Smooth muscle cell (in vitro differentiated cells): Measurements from ENCODE around the gene FHL5. TPM values are rescaled to one million over a fixed set of nuclear protein-coding genes. Genes with fewer than 3 reads are reported as not detected.

Experiments used
- DNase-seq: peaks from one replicate; lab custom pipeline; 2025; ENCODE audit not compliant: unreplicated experiment; lab: John Stamatoyannopoulos, UW
- H2AFZ ChIP-seq: fragments of 200-600 bp; sonication (generic); 2 replicates; pipeline ENCODE4 v1.6.0; 2016; ENCODE audit warnings: antibody characterized with exemption, low read depth, mild to moderate bottlenecking
- H3F3A ChIP-seq: fragments of 200-600 bp; sonication (generic); 2 replicates; pipeline ENCODE4 v1.6.0; 2017; ENCODE audit warnings: antibody characterized with exemption, low read depth
- H3K27ac ChIP-seq: fragments of 200-600 bp; sonication (generic); 2 replicates; pipeline ENCODE4 v1.5.1; 2016; ENCODE audit warnings: low read depth, mild to moderate bottlenecking
- H3K27me3 ChIP-seq: fragments of 200-600 bp; sonication (generic); 2 replicates; pipeline ENCODE4 v1.6.1; 2016; ENCODE audit warnings: low read depth, mild to moderate bottlenecking
- H3K36me3 ChIP-seq: fragments of 200-600 bp; sonication (generic); 2 replicates; pipeline ENCODE4 v1.5.1; 2016; ENCODE audit warnings: low read depth
- H3K4me1 ChIP-seq: fragments of 200-600 bp; sonication (generic); 2 replicates; pipeline ENCODE4 v1.5.1; 2016; ENCODE audit warnings: low read depth
- H3K4me2 ChIP-seq: fragments of 200-600 bp; sonication (generic); 2 replicates; pipeline ENCODE4 v1.6.0; 2016; ENCODE audit warnings: mild to moderate bottlenecking
- H3K4me3 ChIP-seq: fragments of 200-600 bp; sonication (generic); 2 replicates; pipeline ENCODE4 v1.5.1; 2016; ENCODE audit warnings: mild to moderate bottlenecking
- H3K79me2 ChIP-seq: fragments of 200-600 bp; sonication (generic); 2 replicates; pipeline ENCODE4 v1.6.0; 2016; ENCODE audit warnings: low read depth, mild to moderate bottlenecking
- H3K9ac ChIP-seq: fragments of 200-600 bp; sonication (generic); 2 replicates; pipeline ENCODE4 v1.6.0; 2016; ENCODE audit warnings: low read depth
- H3K9me3 ChIP-seq: fragments of 200-600 bp; sonication (generic); replicated peaks from 2 replicates; pipeline ENCODE4 v1.5.1; 2016; ENCODE audit warnings: low read depth
- H4K20me1 ChIP-seq: fragments of 200-600 bp; sonication (generic); 2 replicates; pipeline ENCODE4 v1.6.0; 2016; ENCODE audit warnings: low read depth
- CTCF ChIP-seq: fragments of 200-600 bp; sonication (generic); IDR thresholded peaks from 2 replicates; pipeline ENCODE4 v1.5.1; 2017; ENCODE audit warnings: borderline replicate concordance, mild to moderate bottlenecking, antibody characterized with exemption; ENCODE audit not compliant: insufficient read depth, poor library complexity, severe bottlenecking
- WGBS: methylation state at CpG from one replicate; pipeline ENCODE4 v1.1.7; 2016; ENCODE audit warnings: low lambda C conversion rate; 5-methylcytosine and 5-hydroxymethylcytosine counted together
- polyA plus RNA-seq: library from polyadenylated mRNA; unstranded; fragments of >200 nt; fragmentation: Nextera tagmentation; extraction: Ambion mirVana; gene quantifications from 2 replicates; pipeline ENCODE4 v1.2.1, GENCODE V29; 2016
- total RNA-seq: library from RNA; depleted of rRNA; stranded (reverse); fragments of >200 nt; gene quantifications from 2 replicates; pipeline ENCODE4 v1.2.3, GENCODE V29; 2014

FHL5 gene
- total and polyA plus RNA-seq, 2 experiments from 2014 or later: not detected

- H3K4me2 ChIP-seq: no peak overlapping the region
- H3K79me2 ChIP-seq: no peaks in the 10 kb centered on the region
- H3K36me3 ChIP-seq: no peaks in the 10 kb centered on the region
- TF ChIP-seq CTCF: no peak
- H3K27me3 ChIP-seq: no peaks in the 10 kb centered on the region
- H2AFZ ChIP-seq: no peak overlapping the region
- no peaks in the 10 kb centered on the region for H3F3A ChIP-seq
- H4K20me1 ChIP-seq: no peaks in the 10 kb centered on the region
- H3K27ac ChIP-seq: no peak overlapping the region
- no peaks in the 10 kb centered on the region for H3K4me1 ChIP-seq
- no peaks in the 10 kb centered on the region for H3K9me3 ChIP-seq
- H3K4me3 ChIP-seq: no peak overlapping the region
- 86% methylated on average over 1 of the region's 1 CpG for WGBS
- H3K9ac ChIP-seq: no peak overlapping the region
- no peak for DNase-seq
Measured at GRCh38 chr6:96582436-96582835, 19.5 kb downstream of the FHL5 start.

GRCh38 chr6:96604420-96604819 lies 41.5 kb downstream of the FHL5 start:
- H3K4me3 ChIP-seq: no peak overlapping the region
- H3K4me2 ChIP-seq: no peak overlapping the region
- H3F3A ChIP-seq: no peaks in the 10 kb centered on the region
- no peaks in the 10 kb centered on the region for H3K36me3 ChIP-seq
- H3K9me3 ChIP-seq: no peaks in the 10 kb centered on the region
- H3K27me3 ChIP-seq: no peaks in the 10 kb centered on the region
- no peaks in the 10 kb centered on the region for H4K20me1 ChIP-seq
- no peak for DNase-seq
- 92% methylated on average over 2 of the region's 2 CpGs for WGBS
- no peak overlapping the region for H3K9ac ChIP-seq
- H3K27ac ChIP-seq: no peak overlapping the region
- H3K79me2 ChIP-seq: no peaks in the 10 kb centered on the region
- H3K4me1 ChIP-seq: no peaks in the 10 kb centered on the region
- no peak overlapping the region for H2AFZ ChIP-seq
- TF ChIP-seq CTCF: no peak

- H3K27ac ChIP-seq: no peak overlapping the region
- H2AFZ ChIP-seq: no peak overlapping the region
- H3K9me3 ChIP-seq: no peaks in the 10 kb centered on the region
- H3K4me3 ChIP-seq: no peak overlapping the region
- no peak for DNase-seq
- no peaks in the 10 kb centered on the region for H3F3A ChIP-seq
- H3K27me3 ChIP-seq: no peaks in the 10 kb centered on the region
- no peak overlapping the region for H3K4me2 ChIP-seq
- H3K4me1 ChIP-seq: no peaks in the 10 kb centered on the region
- TF ChIP-seq CTCF: no peak
- no peaks in the 10 kb centered on the region for H4K20me1 ChIP-seq
- no peak overlapping the region for H3K9ac ChIP-seq
- no peaks in the 10 kb centered on the region for H3K36me3 ChIP-seq
- H3K79me2 ChIP-seq: no peaks in the 10 kb centered on the region
Measured at GRCh38 chr6:96608074-96608473, 45.1 kb downstream of the FHL5 start.

GRCh38 chr6:96610019-96610418 lies 47.1 kb downstream of the FHL5 start:
- Histone ChIP-seq H3K4me2 (no peak overlapping the region), H3F3A (no peaks in the 10 kb centered on the region), H3K27ac (no peak overlapping the region), H3K4me1 (no peaks in the 10 kb centered on the region), H4K20me1 (no peaks in the 10 kb centered on the region), H3K9me3 (no peaks in the 10 kb centered on the region), H3K27me3 (no peaks in the 10 kb centered on the region), H3K79me2 (no peaks in the 10 kb centered on the region), H3K4me3 (no peak overlapping the region), H3K9ac (no peak overlapping the region), H3K36me3 (no peaks in the 10 kb centered on the region), H2AFZ (no peak overlapping the region)
- TF ChIP-seq CTCF: no peak
- 100% methylated on average over 1 of the region's 1 CpG for WGBS
- no peak for DNase-seq
